ENCODE data around the gene PDIA5.
A peak's percentile ranks its signal among the peaks of the same experiment; 100 is the strongest.

The PDIA5 gene

GRCh38 chr3:123089611-123090331 is 22.9 kb downstream of the PDIA5 start:
- H3K27ac ChIP-seq, result 0 out of 2 replicates have a peak overlapping the region, but pooled peaks have one; percentile 8
- H3K4me3 ChIP-seq (ENCODE audit: low read depth, low read length), result no peak overlapping the region
- no peaks in the 10 kb centered on the region for H3K27me3 ChIP-seq (ENCODE audit: insufficient read depth, low read depth, severe bottlenecking)
- peaks cover 54% of the 10 kb centered on the region for H3K36me3 ChIP-seq
- DNase-seq, result no peak
- TF ChIP-seq CTCF (IDR thresholded peaks at IDR 0.05; ENCODE audit: low read depth, low read length), result no peak
- H3K9me3 ChIP-seq (ENCODE audit: severe bottlenecking), result no peaks in the 10 kb centered on the region

GRCh38 chr3:123090728-123091531 is 24.1 kb downstream of the PDIA5 start:
- no peaks in the 10 kb centered on the region for H3K9me3 ChIP-seq (ENCODE audit: severe bottlenecking)
- H3K4me3 ChIP-seq (ENCODE audit: low read depth, low read length), result no peak overlapping the region
- TF ChIP-seq CTCF (IDR thresholded peaks at IDR 0.05; ENCODE audit: low read depth, low read length), result no peak
- H3K27me3 ChIP-seq (ENCODE audit: insufficient read depth, low read depth, severe bottlenecking), result no peaks in the 10 kb centered on the region
- peaks cover 61% of the 10 kb centered on the region for H3K36me3 ChIP-seq
- peak; percentile 39 for DNase-seq
- peak overlapping the region; percentile 47 for H3K27ac ChIP-seq

GRCh38 chr3:123092243-123092642 is 25.4 kb downstream of the PDIA5 start:
- no peaks in the 10 kb centered on the region for H3K9me3 ChIP-seq (ENCODE audit: severe bottlenecking)
- TF ChIP-seq CTCF (IDR thresholded peaks at IDR 0.05; ENCODE audit: low read depth, low read length), result no peak
- H3K36me3 ChIP-seq, result peaks cover 74% of the 10 kb centered on the region
- H3K4me3 ChIP-seq (ENCODE audit: low read depth, low read length), result no peak overlapping the region
- no peak for DNase-seq
- no peaks in the 10 kb centered on the region for H3K27me3 ChIP-seq (ENCODE audit: insufficient read depth, low read depth, severe bottlenecking)
- H3K27ac ChIP-seq, result no peak overlapping the region

- Histone ChIP-seq H3K27ac (no peak overlapping the region), H3K27me3 (ENCODE audit: insufficient read depth, low read depth, severe bottlenecking) (no peaks in the 10 kb centered on the region), H3K9me3 (ENCODE audit: severe bottlenecking) (no peaks in the 10 kb centered on the region), H3K36me3 (peaks cover 81% of the 10 kb centered on the region), H3K4me3 (ENCODE audit: low read depth, low read length) (no peak overlapping the region)
- TF ChIP-seq CTCF (IDR thresholded peaks at IDR 0.05; ENCODE audit: low read depth, low read length), result no peak
- no peak for DNase-seq
These were observed 26.9 kb downstream of the PDIA5 start for GRCh38 chr3:123093696-123094095.

- Histone ChIP-seq H3K27ac (no peak overlapping the region), H3K9me3 (ENCODE audit: severe bottlenecking) (no peaks in the 10 kb centered on the region), H3K27me3 (ENCODE audit: insufficient read depth, low read depth, severe bottlenecking) (no peaks in the 10 kb centered on the region), H3K36me3 (peaks cover 81% of the 10 kb centered on the region), H3K4me3 (ENCODE audit: low read depth, low read length) (no peak overlapping the region)
- DNase-seq, result no peak
- TF ChIP-seq CTCF (IDR thresholded peaks at IDR 0.05; ENCODE audit: low read depth, low read length), result no peak
These were observed 27.9 kb downstream of the PDIA5 start for GRCh38 chr3:123094516-123095313.

Data from WERI-Rb-1 (cell line).